Measurements from ENCODE around the gene JUND. TPM values are rescaled to one million over a fixed set of nuclear protein-coding genes. Genes with fewer than 3 reads are reported as not detected.
A peak's percentile ranks its signal among the peaks of the same experiment; 100 is the strongest.

JUND gene
- total RNA-seq, 1 donor from 2014 or later = 68.3 TPM

DNA sequence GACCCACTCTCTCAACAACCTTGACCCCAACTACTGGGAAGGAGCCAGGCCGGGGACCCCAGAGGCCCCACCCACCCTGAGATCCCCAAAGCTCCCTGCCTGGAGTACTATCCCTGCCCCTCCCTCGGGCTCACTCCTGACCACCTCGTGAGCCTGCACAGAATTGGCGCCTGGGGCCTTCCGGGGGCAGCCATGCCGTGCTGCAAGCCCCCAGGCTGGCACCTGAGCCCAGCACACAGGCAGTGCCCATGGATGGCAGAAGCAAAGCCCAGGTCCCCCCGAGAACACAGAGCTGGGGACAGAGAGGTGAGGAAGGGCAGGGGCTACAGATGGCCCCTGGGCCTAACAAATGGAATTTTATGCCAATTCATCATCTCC is 27.5 kb upstream of the JUND start:
- no peak for DNase-seq (ENCODE audit: low read depth in 2 of 2)

DNA sequence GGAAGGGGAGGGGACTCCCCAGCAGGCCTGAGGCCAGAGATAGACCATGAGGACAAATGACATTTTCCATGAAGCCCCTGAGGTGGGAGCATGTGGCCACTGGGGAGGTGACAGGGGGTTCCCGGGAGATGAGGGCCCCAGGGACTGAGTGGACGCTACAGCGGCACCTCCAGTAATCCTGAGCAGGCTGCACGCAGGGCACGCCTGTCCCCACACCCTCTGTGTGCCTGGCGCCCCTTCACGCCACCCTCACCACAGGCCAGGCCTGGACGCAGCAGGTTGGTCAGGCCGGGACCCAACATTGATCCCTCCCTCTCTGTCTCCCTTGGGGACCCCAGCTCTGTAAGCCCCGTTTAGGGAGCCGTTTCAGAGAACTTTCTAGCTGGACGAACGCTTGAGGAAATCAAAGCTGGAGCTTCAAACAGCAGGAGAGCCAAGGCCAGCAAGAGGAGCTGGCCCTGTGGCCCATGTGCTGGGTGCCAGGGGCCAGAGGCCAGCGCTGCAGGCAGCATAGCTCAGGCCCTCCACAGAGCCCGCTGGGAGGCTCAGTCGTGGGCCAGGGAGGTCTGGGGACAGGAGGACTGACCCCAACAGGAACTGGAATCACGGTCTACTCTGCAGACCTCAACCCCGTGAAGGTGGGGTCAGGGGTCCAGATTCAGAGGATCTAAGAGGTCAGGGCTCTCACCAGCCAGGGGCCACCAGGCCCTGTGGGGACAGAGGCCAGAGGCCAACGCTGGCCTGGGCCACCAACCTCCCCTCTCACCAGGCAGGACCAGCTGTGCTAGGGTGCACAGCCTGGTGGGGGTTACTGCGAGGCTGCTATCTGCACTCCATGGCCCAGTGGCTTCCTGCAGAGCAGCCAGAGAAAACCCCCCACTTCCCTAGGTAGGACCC is 26.9 kb upstream of the JUND start:
- DNase-seq (ENCODE audit: low read depth in 2 of 2) = no peak

DNA sequence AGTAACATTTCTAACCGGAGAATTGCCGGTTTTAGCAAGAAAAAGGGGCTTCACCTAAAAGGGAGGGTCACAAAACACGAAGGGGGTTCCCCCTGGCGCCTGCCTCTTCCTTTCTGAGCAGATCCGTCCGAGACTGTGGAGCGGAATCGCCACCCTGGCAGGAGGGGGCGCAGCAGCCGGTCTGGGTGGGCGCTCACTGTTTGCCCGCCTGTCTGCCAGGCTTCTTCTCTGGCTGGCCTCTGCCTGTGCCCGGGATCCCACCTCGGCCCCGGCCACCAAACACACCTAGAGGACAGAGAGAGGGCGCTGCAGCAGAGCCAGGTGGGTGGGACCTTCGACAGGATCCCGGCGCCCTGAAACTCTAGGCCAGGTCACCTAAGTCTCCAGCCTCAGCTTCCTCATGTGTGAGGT is 25.9 kb upstream of the JUND start:
- no peak for DNase-seq (ENCODE audit: low read depth in 2 of 2)

DNA sequence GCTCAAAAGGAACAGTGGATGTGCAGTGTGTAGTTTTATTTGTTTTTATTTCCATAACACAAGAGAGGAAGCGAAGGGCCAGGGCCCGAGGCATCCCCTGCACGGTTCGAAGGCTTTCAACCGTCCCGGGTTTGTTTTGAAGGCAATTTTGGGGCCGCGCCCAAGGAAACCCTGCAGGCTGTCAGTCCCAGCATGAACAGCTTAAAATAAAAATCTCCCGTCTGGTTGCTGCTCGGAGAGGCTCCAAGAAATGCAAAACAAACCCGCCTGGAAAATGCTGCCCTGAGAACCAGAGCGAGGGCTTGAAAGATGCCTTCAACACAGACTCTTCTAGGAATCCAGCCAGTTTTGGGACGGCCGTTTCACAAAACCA is 25.5 kb upstream of the JUND start:
- no peak for DNase-seq (ENCODE audit: low read depth in 2 of 2)

DNA sequence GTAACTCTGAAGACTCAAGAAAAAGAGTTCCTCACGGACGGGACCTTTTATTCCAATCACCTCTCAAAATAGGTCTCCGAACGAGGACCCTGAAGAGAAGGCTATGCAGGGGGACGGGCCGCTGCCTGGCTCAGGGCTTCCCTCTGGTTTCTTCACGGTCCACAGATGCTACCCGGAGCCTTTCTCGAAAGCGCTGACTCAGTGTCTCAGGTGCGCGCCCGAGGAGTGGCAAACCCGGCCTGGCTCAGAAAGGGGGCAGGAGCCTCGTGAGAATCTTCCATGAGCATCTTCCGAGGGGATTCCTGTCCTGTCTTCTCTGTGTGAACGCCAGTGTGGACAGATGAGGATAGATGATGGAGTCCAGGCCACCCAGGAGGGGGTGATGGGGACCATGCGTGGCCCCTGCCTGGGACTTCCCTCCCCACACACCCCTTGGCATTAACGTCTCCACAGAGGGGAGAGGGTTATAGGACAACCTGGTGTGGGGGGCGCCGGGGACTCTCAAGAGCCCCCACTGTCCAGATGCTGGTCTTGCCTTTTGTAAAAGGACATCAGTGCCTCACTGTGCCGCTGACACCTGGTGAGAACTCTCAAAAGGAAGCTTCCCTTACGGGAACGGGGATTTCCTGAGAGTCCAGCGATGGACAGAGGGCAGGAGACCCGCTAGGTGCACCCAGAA is 24.9 kb upstream of the JUND start:
- DNase-seq (ENCODE audit: low read depth in 2 of 2) = no peak

DNA sequence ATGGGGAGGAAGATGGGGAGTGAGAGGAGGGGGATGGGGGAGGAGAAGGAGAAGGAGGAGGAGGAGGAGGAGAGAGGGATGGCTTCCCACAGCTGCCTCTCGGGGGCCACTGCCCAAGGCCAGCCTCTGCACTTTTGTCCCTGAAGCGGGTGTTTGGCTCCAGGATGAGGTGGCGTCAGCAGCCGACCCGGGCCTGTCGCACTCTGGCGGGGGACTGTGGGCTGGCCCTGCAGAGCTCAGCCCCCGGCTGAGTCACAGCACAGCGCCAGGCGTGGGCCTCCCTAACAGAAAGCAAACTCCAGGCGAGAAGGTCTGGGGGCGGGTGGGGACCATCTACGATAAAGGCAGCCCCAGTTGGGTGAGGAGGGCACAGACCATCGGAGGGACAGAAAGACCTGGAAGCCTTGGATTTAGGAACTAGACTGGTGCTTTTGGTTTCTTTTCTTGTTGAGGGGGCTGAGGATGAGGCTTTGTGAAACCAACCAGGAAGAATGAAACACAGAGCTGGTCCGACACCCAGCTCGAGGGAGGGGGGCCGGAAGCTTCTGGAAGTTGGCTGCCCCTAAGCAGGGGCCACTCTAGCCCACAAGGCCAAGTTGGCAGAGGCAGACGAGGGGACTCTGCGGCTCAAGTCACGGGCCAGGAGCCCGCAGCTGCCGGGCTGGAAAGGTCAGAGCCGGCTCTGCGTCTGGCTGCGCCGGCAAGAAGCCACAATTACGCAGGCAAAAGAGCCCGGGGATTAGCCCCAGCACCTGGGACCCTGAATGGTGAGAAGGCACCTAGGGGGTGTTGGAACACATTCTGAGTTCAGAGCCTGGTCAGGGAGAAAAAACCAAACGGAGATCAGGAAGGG is 23.3 kb upstream of the JUND start:
- peak; percentile 73 to 87 for DNase-seq (ENCODE audit: low read depth in 2 of 2)

DNA sequence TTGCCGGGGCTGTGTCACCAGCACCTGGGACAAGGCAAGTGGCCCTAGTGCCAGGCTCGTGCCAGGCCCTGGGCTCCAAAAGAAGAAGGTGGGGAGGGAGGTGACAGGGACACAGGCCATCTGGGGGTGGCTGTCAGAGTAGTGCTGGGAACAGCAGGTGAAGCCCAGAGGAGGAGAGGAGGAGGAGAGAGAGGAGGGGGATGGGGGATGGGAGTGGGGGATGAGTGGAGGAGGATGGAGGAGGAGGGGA is 22.7 kb upstream of the JUND start:
- no peak for DNase-seq (ENCODE audit: low read depth in 2 of 2)

DNA sequence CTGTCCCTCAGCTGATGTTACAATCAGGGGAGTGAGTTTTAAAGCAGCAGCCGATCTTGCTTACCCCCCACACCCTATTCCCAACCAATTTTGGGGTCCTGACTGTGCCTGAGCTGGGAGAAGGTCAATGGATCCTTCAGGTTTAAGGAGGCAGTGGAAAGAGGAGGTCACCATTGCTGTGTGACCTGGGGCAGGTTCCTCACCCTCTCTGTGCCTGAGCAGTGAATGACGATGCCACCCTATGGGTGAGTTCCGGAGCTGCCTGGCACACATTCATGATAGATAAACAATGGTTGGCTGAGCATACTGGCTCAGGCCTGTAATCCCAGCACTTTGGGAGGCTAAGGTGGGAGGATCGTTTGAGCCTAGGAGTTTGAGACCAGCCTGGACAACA is 20.3 kb upstream of the JUND start:
- no peak for DNase-seq (ENCODE audit: low read depth in 2 of 2)

DNA sequence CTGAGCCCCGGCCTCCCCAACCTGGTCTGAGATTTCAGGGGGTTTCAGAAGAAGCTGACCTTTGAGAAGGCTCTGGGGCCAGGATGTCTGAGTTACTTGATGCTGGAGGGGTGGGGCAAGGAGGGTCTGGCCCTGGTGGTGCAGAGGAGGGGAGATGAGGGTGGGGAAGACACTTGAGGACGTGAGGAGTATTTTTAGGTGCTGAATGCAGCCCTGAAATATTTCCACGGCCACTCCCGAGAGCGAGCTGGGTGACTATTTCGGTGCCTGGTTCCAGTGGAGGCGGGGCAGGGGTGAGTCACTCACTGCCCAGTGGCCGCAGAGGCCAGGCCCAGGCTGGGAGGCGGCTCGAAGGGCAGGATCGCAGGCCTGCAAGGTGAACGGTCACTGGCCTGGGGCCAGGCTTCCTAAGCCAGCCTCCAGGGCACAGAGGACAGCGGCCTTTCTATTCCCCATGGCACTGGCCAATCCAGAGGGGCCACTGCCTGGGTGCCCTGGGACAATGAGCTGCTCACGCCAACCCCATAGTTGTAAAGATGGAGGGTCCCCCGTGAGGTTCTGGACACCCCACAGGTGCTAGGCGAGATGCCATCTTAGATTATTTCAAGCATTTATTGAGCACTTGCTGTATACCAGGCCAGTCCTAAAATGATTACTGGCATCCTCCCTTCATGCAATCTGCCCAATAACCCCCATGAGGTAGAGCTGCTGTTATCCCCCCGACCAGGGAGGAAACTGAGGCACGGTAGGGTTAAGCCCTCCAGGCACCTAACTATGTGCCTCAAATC is 19.7 kb upstream of the JUND start:
- DNase-seq (ENCODE audit: low read depth in 2 of 2) = peak in 1 of 2 donors; percentile 33

DNA sequence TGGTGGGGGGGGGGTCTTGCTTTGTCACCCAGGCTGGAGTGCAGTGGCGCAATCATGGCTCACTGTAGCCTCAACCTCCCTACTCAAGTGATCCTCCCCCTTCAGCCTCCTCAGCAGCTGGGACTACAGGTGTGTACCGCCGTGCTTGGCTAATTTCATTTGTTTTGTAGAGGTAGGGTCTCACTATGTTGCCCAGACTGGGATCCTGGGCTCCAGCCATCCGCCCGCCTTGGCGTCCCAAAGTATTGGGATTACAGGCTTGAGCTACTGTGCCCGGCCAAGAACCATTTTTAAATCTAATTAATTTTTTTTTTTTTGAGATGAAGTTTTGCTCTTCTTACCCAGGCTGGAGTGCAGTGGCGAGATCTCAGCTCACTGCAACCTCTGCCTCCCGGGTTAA is 18.2 kb upstream of the JUND start:
- no peak for DNase-seq (ENCODE audit: low read depth in 2 of 2)

DNA sequence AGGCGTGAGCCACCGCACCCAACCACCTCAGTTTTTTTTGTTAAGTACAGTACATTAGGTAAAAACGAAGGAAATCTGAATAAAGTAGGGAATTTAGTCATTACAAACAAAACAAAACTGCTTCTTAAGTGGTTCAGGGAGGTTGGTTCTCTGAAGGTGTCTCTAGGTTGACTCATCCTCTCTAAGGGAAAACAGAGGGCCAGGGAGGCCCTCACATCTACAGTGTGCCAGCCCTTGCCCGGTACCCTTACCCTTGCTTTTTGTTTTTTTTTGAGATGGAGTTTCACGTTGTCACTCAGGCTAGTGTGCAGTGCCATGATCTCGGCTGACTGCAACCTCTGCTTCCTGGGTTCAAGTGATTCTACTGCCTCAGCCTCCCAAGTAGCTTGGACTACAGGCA is 17.2 kb upstream of the JUND start:
- no peak for DNase-seq (ENCODE audit: low read depth in 2 of 2)

DNA sequence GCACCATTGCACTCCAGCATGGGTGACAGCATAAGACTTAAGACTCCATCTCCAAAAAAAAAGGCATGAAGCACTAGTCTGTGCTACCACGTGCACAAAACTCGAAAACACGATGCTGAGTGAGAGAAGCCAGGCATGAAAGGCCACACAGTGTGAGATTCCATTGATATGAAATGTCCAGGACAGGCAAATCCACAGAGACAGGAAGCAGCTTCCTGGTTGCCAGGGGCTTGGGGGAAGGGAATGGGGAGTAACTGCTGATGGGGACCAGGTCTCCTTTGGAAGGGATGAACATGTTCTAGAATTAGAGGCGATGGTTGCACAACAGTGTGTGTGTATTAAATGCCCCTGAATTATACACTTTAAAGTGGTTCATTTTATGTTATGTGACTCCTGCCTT is 15.9 kb upstream of the JUND start:
- no peak for DNase-seq (ENCODE audit: low read depth in 2 of 2)

DNA sequence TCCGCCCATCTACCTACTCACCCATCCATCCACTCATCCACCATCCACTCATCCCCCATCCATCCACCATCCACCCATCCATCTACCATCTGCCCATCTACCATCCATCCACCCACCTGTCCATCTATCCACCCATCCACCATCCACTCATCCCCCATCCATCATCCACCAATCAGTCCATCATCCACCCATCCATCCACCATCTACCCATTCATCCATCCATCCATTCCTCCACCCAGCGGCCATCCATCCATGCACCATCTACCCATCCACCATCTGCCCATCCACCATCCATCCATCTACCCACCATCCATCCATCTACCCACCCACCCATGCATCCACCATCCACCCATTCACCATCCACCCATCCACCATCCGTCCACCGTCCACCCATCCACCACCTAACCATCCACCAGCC is 13.6 kb upstream of the JUND start:
- no peak for DNase-seq (ENCODE audit: low read depth in 2 of 2)

DNA sequence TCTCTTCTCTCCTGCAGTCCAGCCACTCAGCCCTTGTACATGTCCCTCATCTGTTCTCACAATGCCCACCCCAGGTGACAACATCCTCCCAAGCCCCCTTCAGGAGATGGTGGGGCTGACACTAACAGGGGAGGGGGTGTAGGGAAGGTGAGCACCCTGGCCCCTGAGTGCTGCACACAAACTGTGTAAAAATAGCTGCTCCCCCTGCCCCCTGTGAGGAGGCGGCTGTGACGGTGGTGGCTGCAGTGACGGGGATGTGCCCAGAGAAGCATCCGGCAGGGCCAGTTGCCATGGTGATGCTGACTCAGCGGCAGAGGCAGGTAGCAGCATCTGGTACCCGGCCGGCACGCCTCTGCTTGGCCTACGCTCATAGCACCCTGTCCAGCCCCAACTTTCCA is 13.0 kb upstream of the JUND start:
- DNase-seq (ENCODE audit: low read depth in 2 of 2) = no peak

DNA sequence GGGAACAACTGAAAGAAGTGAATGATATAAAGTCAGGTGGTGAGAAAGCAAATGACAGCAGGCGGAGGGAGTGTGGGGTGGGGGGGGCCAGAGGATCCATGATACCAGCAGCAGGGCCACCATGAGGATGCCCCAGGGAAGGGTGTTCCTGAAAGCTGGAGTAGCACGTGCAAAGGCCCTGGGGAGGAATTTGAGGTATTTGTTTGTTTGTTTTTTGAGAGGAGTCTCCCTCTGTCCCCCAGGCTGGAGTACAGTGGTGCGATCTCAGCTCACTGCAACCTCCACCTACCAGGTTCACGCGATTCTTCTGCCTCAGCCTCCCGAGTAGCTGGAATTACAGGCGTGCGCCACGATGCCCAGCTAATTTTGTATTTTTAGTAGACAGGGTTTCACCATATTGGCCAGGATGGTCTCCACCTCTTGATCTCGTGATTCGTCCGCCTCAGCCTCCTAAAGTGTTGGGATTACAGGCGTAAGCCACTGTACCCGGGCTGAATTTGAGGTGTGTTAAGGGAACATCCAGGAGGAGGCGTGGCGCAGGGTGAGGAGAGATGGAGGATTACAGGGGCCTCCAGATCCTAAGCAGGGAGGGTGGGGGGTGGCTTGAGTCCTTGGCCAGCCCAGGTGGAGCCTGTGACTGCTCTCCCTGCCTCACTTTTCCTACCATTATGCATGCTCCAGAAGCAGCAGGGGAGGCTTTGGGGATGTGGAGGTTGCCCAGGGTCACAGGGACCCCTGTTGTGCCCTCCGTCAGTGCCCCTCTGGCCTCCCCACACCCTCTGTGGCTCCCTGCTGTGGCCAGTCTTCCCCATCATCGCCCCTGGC is 12.4 kb upstream of the JUND start:
- DNase-seq (ENCODE audit: low read depth in 2 of 2) = no peak

DNA sequence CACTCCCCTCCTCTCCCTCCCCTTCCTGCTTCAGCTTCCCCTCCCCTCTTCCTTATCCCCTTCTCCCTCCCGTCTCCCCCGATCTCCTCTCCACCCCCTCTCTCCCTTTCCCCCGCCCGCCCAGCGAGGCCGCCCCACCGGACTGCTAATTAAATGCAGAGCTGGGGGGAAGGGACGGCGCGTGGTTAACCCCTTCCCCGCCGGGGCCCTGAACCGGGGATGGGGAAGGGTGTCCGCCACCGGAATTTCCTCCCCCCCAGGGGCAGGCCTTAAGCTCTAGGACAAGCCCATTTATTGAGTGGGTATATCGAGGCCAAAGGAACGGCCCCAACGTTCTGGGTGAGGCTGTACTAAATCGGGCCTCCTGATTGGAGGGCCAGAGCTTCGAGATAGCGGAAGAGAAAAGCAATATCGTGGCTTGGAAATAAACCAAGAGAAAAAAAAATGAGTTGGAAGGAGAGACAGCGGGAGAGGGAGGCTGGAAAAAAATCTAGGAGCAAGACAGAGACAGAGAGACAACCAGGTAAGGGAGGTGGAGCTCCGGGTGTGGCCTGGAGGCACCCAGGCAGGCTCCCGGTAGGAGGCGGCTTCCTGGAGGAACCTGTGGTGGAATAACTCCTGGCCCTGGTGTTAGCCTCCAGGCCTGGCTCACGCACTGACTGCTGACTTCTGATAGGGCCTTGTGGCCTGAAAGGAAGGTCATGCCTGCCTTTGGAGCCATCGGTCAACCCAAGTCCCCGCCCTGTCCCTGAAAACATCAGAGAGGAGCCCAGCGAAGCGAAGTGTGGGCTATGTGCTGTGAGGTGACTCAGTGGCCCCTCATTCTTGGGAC is 11.6 kb upstream of the JUND start:
- peak in 1 of 2 donors; percentile 65 for DNase-seq (ENCODE audit: low read depth in 2 of 2)

DNA sequence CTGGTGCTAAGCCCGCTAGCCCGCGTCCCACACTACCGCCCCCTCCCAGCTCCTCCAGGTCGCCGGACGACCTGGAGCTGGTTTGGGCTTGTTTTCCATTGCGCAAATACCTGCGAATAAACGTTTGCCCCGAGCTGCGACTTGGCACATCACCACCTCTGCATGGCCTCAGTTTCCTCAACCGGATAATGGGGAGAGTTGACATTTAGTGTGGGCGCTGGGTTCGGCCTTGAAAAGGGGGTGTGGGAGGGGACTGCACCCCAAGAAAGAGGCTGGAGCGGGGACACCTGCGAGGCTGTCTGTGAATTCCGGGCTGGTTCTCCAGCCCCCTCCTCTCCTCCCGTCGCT is 11.0 kb upstream of the JUND start:
- no peak for DNase-seq (ENCODE audit: low read depth in 2 of 2)

DNA sequence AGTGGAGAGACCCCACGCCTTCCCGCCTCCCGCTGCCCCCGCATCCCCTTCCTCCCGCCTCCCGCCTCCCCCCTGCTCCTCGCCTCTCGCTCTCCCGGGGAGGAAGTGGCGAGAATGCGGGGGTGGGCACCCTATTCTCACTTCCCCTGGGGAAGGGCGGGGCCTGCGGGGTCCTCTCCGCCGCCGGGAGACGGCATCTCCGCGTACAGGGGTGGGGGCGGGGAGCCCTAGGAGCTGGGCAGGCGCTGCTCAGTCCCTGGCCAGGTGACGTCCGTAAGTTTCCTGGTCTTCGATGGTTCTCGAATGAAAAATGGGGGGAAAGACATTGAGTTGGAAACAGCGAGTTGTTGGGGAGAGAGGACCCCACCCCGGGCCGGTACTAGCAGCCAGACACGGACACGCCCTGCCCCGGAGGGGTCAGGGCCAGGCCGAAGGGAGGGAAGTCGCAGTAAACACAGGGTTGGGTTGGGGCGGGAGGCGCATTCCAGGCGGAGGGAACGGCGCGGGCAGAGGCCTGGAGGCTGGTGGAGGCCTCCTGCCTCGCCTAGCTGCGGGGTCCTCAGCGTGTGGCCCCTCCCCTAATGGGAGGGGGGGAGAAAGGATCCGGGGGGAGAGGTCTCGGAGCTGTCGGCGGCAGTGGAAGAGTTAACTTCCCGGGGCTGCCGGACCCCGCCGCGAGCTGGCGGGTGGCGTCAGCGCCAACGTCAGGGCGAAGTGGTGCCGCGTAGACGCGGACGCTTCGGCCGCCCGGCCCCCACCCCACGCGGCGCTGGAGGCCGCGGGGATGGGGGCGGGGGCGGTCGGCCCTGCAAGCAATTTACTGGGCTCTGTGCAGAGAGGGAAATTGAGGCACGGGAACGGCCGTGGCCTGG is 10.4 kb upstream of the JUND start:
- peak in 1 of 2 donors; percentile 73 for DNase-seq (ENCODE audit: low read depth in 2 of 2)

DNA sequence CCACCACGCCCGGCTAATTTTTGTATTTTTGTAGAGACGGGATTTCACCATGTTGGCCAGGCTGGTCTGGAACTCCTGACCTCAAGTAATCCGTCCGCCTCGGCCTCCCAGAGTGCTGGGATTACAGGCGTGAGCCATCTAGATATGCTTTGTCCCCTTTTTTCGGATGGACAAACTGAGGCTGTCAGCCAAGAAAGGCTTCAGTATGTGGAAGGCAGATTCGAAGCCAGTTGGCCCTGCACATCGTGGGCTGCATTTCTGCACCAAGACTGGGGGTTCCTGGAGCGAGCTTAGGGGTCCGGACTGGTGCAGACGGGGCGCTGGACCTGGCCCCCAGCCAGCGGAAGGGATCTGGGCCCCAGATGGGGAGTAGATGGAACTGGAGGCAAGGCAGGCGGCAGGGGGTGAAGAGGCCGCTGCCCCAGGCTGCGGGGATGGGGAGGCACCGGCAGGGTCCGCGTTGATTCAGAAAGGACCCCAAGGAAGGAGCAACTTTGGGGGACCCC is 9.7 kb upstream of the JUND start:
- no peak for DNase-seq (ENCODE audit: low read depth in 2 of 2)

Data from dermis microvascular lymphatic vessel endothelial cell (primary cell).